Kidney tubule cell (primary cell): ENCODE results near the gene SLC24A3.

Experiments
- DNase-seq: peaks from one replicate; pipeline ENCODE4 v3.0.0-alpha.2; 2018; ENCODE audit warnings: low spot score

The SLC24A3 gene

GRCh38 chr20:19679900-19680495 lies 467.6 kb downstream of the SLC24A3 start:
- no peak for DNase-seq

- no peak for DNase-seq
These were observed 469.8 kb downstream of the SLC24A3 start for GRCh38 chr20:19682249-19682648.

- DNase-seq, result no peak
These were observed 470.7 kb downstream of the SLC24A3 start for GRCh38 chr20:19683188-19683587.

- DNase-seq, result no peak
These were observed 471.4 kb downstream of the SLC24A3 start for GRCh38 chr20:19683822-19684221.

- peak; percentile 96 for DNase-seq
These were observed 475.8 kb downstream of the SLC24A3 start for GRCh38 chr20:19688031-19688806.

- DNase-seq, result no peak
These were observed 478.0 kb downstream of the SLC24A3 start for GRCh38 chr20:19690462-19690861.

GRCh38 chr20:19691125-19691524 lies 478.7 kb downstream of the SLC24A3 start:
- no peak for DNase-seq

GRCh38 chr20:19692100-19692499 lies 479.7 kb downstream of the SLC24A3 start:
- peak; percentile 60 for DNase-seq

GRCh38 chr20:19692685-19693119 lies 480.3 kb downstream of the SLC24A3 start:
- DNase-seq, result peak; percentile 79

GRCh38 chr20:19693508-19693907 lies 481.1 kb downstream of the SLC24A3 start:
- DNase-seq, result no peak

- no peak for DNase-seq
These were observed 482.6 kb downstream of the SLC24A3 start for GRCh38 chr20:19695081-19695480.

GRCh38 chr20:19696620-19697019 lies 484.2 kb downstream of the SLC24A3 start:
- DNase-seq, result no peak

GRCh38 chr20:19697415-19697814 lies 485.0 kb downstream of the SLC24A3 start:
- no peak for DNase-seq

- peak; percentile 92 for DNase-seq
These were observed 486.9 kb downstream of the SLC24A3 start for GRCh38 chr20:19699180-19699971.

- DNase-seq, result no peak
These were observed 489.0 kb downstream of the SLC24A3 start for GRCh38 chr20:19701429-19701828.

- no peak for DNase-seq
These were observed 494.0 kb downstream of the SLC24A3 start for GRCh38 chr20:19706463-19706862.

- no peak for DNase-seq
These were observed 497.3 kb downstream of the SLC24A3 start for GRCh38 chr20:19709635-19710335.

GRCh38 chr20:19710336-19711120 lies 498.1 kb downstream of the SLC24A3 start:
- DNase-seq, result no peak

- no peak for DNase-seq
These were observed 498.7 kb downstream of the SLC24A3 start for GRCh38 chr20:19711126-19711525.

- DNase-seq, result no peak
These were observed 500.3 kb downstream of the SLC24A3 start for GRCh38 chr20:19712721-19713260.
